DND-41 (cell line): ENCODE results near the gene ENDOD1.

Experiments
- CTCF ChIP-seq: IDR thresholded peaks from 2 replicates; pipeline ENCODE4 v1.5.1; 2012; ENCODE audit warnings: borderline replicate concordance, low read length, moderate library complexity, mild to moderate bottlenecking; ENCODE audit not compliant: poor library complexity, severe bottlenecking; ENCODE audit errors: extremely low read depth
- EZH2 ChIP-seq: IDR thresholded peaks from 3 replicates; pipeline ENCODE4 v1.6.1; 2012; ENCODE audit warnings: borderline replicate concordance, low read depth, mild to moderate bottlenecking, moderate library complexity, low read length, inconsistent platforms; ENCODE audit not compliant: severe bottlenecking

- no peak for TF ChIP-seq CTCF
- no peak for TF ChIP-seq EZH2
These were observed 76.0 kb downstream of the ENDOD1 start for GRCh38 chr11:95165638-95166037.
